A549 (cell line): Measurements from ENCODE around the gene NELFCD. TPM values are rescaled to one million over a fixed set of nuclear protein-coding genes. Genes with fewer than 3 reads are reported as not detected.

Source experiments
- ATAC-seq, 2 experiments: fragments of 200-7000 bp in 1 of 2; fragments of >200 bp in 1 of 2; cut with Nextera tagmentation in 1 of 2; cut with Tn5 transposase in 1 of 2; 3 replicates each; pipeline versions ENCODE4 v1.8.0 to v1.9.1; 2018 to 2020; ENCODE audit warnings: mild to moderate bottlenecking in 1 of 2, moderate library complexity in 1 of 2
- CTCF ChIA-PET: fragments of 300-600 bp; sonication (Branson Sonifier 250); formaldehyde crosslinking; extraction: SDS; loops from one replicate; lab custom pipeline; 2021; ENCODE audit warnings: antibody characterized with exemption, inconsistent platforms; lab: Yijun Ruan, JAX
- POLR2A ChIA-PET: fragments of 350-600 bp; formaldehyde crosslinking; extraction: SDS; loops from one replicate; lab custom pipeline; 2021; ENCODE audit warnings: antibody characterized with exemption, inconsistent platforms; lab: Yijun Ruan, JAX
- DNase-seq, 2 experiments: peaks; one replicate each; pipeline versions ENCODE4 v3.0.0 to v3.0.0-alpha.2; 2011 to 2016; ENCODE audit warnings: low read depth in 1 of 2, low spot score in 1 of 2
- FAIRE-seq: peaks from 2 replicates; lab custom pipeline; 2011; peaks lifted over from hg19 to GRCh38; lab: Jason Lieb, UNC
- H3K27ac ChIP-seq, 2 experiments: fragments of >200 bp; sonication (Bioruptor Twin); formaldehyde crosslinking; 3 replicates each; pipeline ENCODE4 v1.5.1; 2016 to 2017
- H3K4me1 ChIP-seq: fragments of >200 bp; sonication (Bioruptor Twin); formaldehyde crosslinking; 3 replicates; pipeline ENCODE4 v1.6.1; 2016
- H3K4me2 ChIP-seq: fragments of >200 bp; sonication (Bioruptor Twin); formaldehyde crosslinking; 3 replicates; pipeline ENCODE4 v1.6.1; 2016
- H3K4me3 ChIP-seq: fragments of >200 bp; sonication (Bioruptor Twin); formaldehyde crosslinking; 3 replicates; pipeline ENCODE4 v1.5.1; 2016
- H3K9me3 ChIP-seq: fragments of >200 bp; sonication (Bioruptor Twin); formaldehyde crosslinking; 3 replicates; pipeline ENCODE4 v1.6.1; 2016
- BHLHE40 ChIP-seq: IDR thresholded peaks from 2 replicates; pipeline ENCODE4 v1.6.1; 2012; ENCODE audit warnings: low read depth, low read length, inconsistent platforms
- CBX2 ChIP-seq: fragments of 200-600 bp; sonication (generic); IDR thresholded peaks from 2 replicates; pipeline ENCODE4 v1.6.1; 2016; ENCODE audit warnings: low read depth, mild to moderate bottlenecking, borderline replicate concordance
- EHF ChIP-seq: fragments of 250-450 bp; sonication (Bioruptor Pico); IDR thresholded peaks from 2 replicates; pipeline ENCODE4 v1.5.0; 2020; ENCODE audit warnings: mild to moderate bottlenecking
- ESRRA ChIP-seq: fragments of 150-350 bp; IDR thresholded peaks from 2 replicates; pipeline ENCODE4 v1.6.1; 2014; ENCODE audit warnings: mild to moderate bottlenecking, low read length, borderline replicate concordance
- FOXS1 ChIP-seq: fragments of 250-450 bp; sonication (Bioruptor Pico); IDR thresholded peaks from 2 replicates; pipeline ENCODE4 v1.5.0; 2020; ENCODE audit warnings: mild to moderate bottlenecking, moderate library complexity
- HES2 ChIP-seq: fragments of >200 bp; sonication (Bioruptor Twin); formaldehyde crosslinking; IDR thresholded peaks from 2 replicates; pipeline ENCODE4 v1.6.1; 2016
- HOXA7 ChIP-seq: fragments of 250-450 bp; sonication (Bioruptor Pico); IDR thresholded peaks from 2 replicates; pipeline ENCODE4 v1.5.0; 2020; ENCODE audit warnings: mild to moderate bottlenecking, moderate library complexity
- HOXB13 ChIP-seq: fragments of 250-450 bp; sonication (Bioruptor Pico); IDR thresholded peaks from 2 replicates; pipeline ENCODE4 v1.5.0; 2020; ENCODE audit warnings: low read depth, mild to moderate bottlenecking, moderate library complexity
- JUN ChIP-seq, 2 experiments: fragments of >200 bp; sonication (Bioruptor Twin); formaldehyde crosslinking; IDR thresholded peaks; 2 replicates in 1 of 2; 3 replicates in 1 of 2; pipeline ENCODE4 v1.6.1; 2016 to 2017
- KDM1A ChIP-seq: fragments of 200-600 bp; sonication (generic); IDR thresholded peaks from 2 replicates; pipeline ENCODE4 v1.6.1; 2016; ENCODE audit warnings: low read depth, mild to moderate bottlenecking
- KDM5A ChIP-seq: fragments of 200-600 bp; sonication (generic); IDR thresholded peaks from 2 replicates; pipeline ENCODE4 v1.6.1; 2016; ENCODE audit warnings: antibody characterized with exemption, mild to moderate bottlenecking
- MAFK ChIP-seq: fragments of 450-650 bp; IDR thresholded peaks from 2 replicates; pipeline ENCODE4 v1.6.1; 2014; ENCODE audit not compliant: partially characterized antibody
- NFE2L2 ChIP-seq: fragments of 150-350 bp; conservative IDR thresholded peaks from 2 replicates; pipeline ENCODE4 v1.6.1; 2014; ENCODE audit warnings: low read length
- NPAS2 ChIP-seq: fragments of 250-450 bp; sonication (Bioruptor Pico); IDR thresholded peaks from 2 replicates; pipeline ENCODE4 v1.8.0; 2022; ENCODE audit warnings: mild to moderate bottlenecking, moderate library complexity, borderline replicate concordance
- RAD21 ChIP-seq, 2 experiments: fragments of >200 bp in 1 of 2; sonication (Bioruptor Twin) in 1 of 2; formaldehyde crosslinking in 1 of 2; IDR thresholded peaks in 1 of 2; conservative IDR thresholded peaks in 1 of 2; 2 replicates in 1 of 2; 3 replicates in 1 of 2; pipeline ENCODE4 v1.6.1; 2012 to 2018; ENCODE audit warnings: inconsistent platforms in 1 of 2
- RARB ChIP-seq: fragments of 250-450 bp; sonication (Bioruptor Pico); IDR thresholded peaks from 2 replicates; pipeline ENCODE4 v1.8.0; 2021; ENCODE audit warnings: mild to moderate bottlenecking, moderate library complexity
- RFX5 ChIP-seq: fragments of 450-650 bp; IDR thresholded peaks from 2 replicates; pipeline ENCODE4 v1.7.1; 2014; ENCODE audit warnings: antibody characterized with exemption, mild to moderate bottlenecking, moderate library complexity
- RNF2 ChIP-seq: fragments of 200-600 bp; sonication (generic); IDR thresholded peaks from 2 replicates; pipeline ENCODE4 v1.6.1; 2016; ENCODE audit warnings: low read depth, mild to moderate bottlenecking, antibody characterized with exemption, moderate library complexity, borderline replicate concordance
- TP53 ChIP-seq: fragments of 250-450 bp; sonication (Bioruptor Pico); IDR thresholded peaks from 2 replicates; pipeline ENCODE4 v1.5.0; 2021; ENCODE audit warnings: mild to moderate bottlenecking, moderate library complexity
- ZC3H11A ChIP-seq: fragments of 450-650 bp; IDR thresholded peaks from 2 replicates; pipeline ENCODE4 v1.6.1; 2014; ENCODE audit warnings: antibody characterized with exemption, mild to moderate bottlenecking
- ZFP36 ChIP-seq: fragments of 450-650 bp; IDR thresholded peaks from 2 replicates; pipeline ENCODE4 v1.6.1; 2014; ENCODE audit warnings: borderline replicate concordance; ENCODE audit not compliant: partially characterized antibody
- ZNF302 ChIP-seq: fragments of 250-450 bp; sonication (Bioruptor Pico); IDR thresholded peaks from 2 replicates; pipeline ENCODE4 v1.9.0; 2021; ENCODE audit warnings: inconsistent platforms, mild to moderate bottlenecking, moderate library complexity
- WGBS: methylation state at CpG from one replicate; pipeline ENCODE4 v1.1.6; 2017; ENCODE audit errors: missing lambda C conversion rate; 5-methylcytosine and 5-hydroxymethylcytosine counted together
- polyA plus RNA-seq, 4 experiments: library from polyadenylated mRNA; depleted of rRNA in 3 of 4; stranded (reverse); fragments of >200 nt; fragmentation: RNase III in 1 of 4; extraction: RNeasy Plus Mini Kit Qiagen cat#74134 plus additional on column Dnase treatment in 1 of 4; gene quantifications; 2 replicates in 3 of 4; 3 replicates in 1 of 4; pipeline ENCODE4 v1.2.3, GENCODE V29; 2011 to 2017
- TF ChIP-seq, protein P1 (sequence below): fragments of 200-600 bp; sonication (generic); IDR thresholded peaks from 2 replicates; pipeline ENCODE4 v1.6.1; 2016; ENCODE audit warnings: antibody characterized with exemption, mild to moderate bottlenecking, moderate library complexity
- TF ChIP-seq, protein P2 (sequence below): fragments of 450-650 bp; IDR thresholded peaks from 2 replicates; pipeline ENCODE4 v1.6.1; 2014; ENCODE audit warnings: antibody characterized with exemption

NELFCD gene
- polyA plus RNA-seq, 2 of the 4 experiments (the other 2 are of a cell fraction), result 58.8 to 74.0 TPM

GRCh38 chr20:58975353-58975752, 5.7 kb upstream of the NELFCD start:
- Histone ChIP-seq H3K4me2 (no peak overlapping the region), H3K27ac (no peak overlapping the region), H3K9me3 (peaks cover 1% of the 10 kb centered on the region; the same call in 1 of the 3 replicates), H3K4me3 (no peak overlapping the region), H3K4me1 (no peaks in the 10 kb centered on the region)
- FAIRE-seq, result no peak
- no peak for DNase-seq
- ChIA-PET POLR2A (no interaction called here), CTCF (interaction anchor here (0.8 kb wide), 1 partner anchor 10 kb away, joined by 3 read pairs; no protein-coding TSS in a partner anchor)
- no peak for TF ChIP-seq ZC3H11A
- ATAC-seq, result no peak
- 53% methylated on average over 1 of the region's 1 CpG for WGBS

- Histone ChIP-seq H3K27ac (no peak overlapping the region), H3K4me1 (no peaks in the 10 kb centered on the region), H3K9me3 (no peaks in the 10 kb centered on the region), H3K4me3 (no peak overlapping the region), H3K4me2 (no peak overlapping the region)
- ATAC-seq (no peak), FAIRE-seq (no peak), DNase-seq (no peak)
- CTCF ChIA-PET, result interaction anchor here (0.7 kb wide), 1 partner anchor 112 kb away, joined by 3 read pairs; no protein-coding TSS in a partner anchor
- TF ChIP-seq HOXB13 (CRISPR knock-in tag) (no peak), RNF2 (no peak), ZNF302 (no peak), TP53 (CRISPR knock-in tag) (no peak), KDM5A (no peak), RFX5 (no peak), ZFP36 (no peak), HES2 (no peak), ESRRA (no peak), BHLHE40 (no peak), EHF (CRISPR knock-in tag) (no peak), JUN (IDR thresholded peaks at IDR 0.05) (no peak)
- TF ChIP-seq, protein P1, sequence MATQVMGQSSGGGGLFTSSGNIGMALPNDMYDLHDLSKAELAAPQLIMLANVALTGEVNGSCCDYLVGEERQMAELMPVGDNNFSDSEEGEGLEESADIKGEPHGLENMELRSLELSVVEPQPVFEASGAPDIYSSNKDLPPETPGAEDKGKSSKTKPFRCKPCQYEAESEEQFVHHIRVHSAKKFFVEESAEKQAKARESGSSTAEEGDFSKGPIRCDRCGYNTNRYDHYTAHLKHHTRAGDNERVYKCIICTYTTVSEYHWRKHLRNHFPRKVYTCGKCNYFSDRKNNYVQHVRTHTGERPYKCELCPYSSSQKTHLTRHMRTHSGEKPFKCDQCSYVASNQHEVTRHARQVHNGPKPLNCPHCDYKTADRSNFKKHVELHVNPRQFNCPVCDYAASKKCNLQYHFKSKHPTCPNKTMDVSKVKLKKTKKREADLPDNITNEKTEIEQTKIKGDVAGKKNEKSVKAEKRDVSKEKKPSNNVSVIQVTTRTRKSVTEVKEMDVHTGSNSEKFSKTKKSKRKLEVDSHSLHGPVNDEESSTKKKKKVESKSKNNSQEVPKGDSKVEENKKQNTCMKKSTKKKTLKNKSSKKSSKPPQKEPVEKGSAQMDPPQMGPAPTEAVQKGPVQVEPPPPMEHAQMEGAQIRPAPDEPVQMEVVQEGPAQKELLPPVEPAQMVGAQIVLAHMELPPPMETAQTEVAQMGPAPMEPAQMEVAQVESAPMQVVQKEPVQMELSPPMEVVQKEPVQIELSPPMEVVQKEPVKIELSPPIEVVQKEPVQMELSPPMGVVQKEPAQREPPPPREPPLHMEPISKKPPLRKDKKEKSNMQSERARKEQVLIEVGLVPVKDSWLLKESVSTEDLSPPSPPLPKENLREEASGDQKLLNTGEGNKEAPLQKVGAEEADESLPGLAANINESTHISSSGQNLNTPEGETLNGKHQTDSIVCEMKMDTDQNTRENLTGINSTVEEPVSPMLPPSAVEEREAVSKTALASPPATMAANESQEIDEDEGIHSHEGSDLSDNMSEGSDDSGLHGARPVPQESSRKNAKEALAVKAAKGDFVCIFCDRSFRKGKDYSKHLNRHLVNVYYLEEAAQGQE, result no peak
- TF ChIP-seq, protein P2, sequence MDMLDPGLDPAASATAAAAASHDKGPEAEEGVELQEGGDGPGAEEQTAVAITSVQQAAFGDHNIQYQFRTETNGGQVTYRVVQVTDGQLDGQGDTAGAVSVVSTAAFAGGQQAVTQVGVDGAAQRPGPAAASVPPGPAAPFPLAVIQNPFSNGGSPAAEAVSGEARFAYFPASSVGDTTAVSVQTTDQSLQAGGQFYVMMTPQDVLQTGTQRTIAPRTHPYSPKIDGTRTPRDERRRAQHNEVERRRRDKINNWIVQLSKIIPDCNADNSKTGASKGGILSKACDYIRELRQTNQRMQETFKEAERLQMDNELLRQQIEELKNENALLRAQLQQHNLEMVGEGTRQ, result no peak
- WGBS, result 76% methylated on average over 3 of the region's 3 CpGs
- POLR2A ChIA-PET, result no interaction called here
Observed at GRCh38 chr20:58976061-58976730, 4.9 kb upstream of the NELFCD start.

- ATAC-seq (no peak), FAIRE-seq (no peak), DNase-seq (no peak)
- no peak overlapping the region for H3K4me2 ChIP-seq
- peaks cover 6% of the 10 kb centered on the region; the same call in 1 of the 3 replicates for H3K4me1 ChIP-seq
- no peak for TF ChIP-seq RAD21 (conservative IDR thresholded peaks at IDR 0.05 in 1 of 2, IDR thresholded peaks at IDR 0.05 in 1 of 2)
- no peak for TF ChIP-seq RFX5
- TF ChIP-seq, protein P2, result no peak
- TF ChIP-seq ZFP36, result no peak
- no peak for TF ChIP-seq CBX2
- no peak for TF ChIP-seq NFE2L2
- TF ChIP-seq KDM1A, result no peak
- TF ChIP-seq HES2, result no peak
- TF ChIP-seq NPAS2 (CRISPR knock-in tag), result no peak
- no peak for TF ChIP-seq FOXS1 (CRISPR knock-in tag)
- no peak for TF ChIP-seq ESRRA
- no peak for TF ChIP-seq RARB
- TF ChIP-seq HOXA7 (CRISPR knock-in tag), result no peak
- no peak for TF ChIP-seq MAFK
- no peak overlapping the region for H3K27ac ChIP-seq
- H3K4me3 ChIP-seq, result no peak overlapping the region
- 76% methylated on average over 6 of the region's 6 CpGs for WGBS
- no peaks in the 10 kb centered on the region for H3K9me3 ChIP-seq
- ChIA-PET POLR2A (interaction anchor here (0.5 to 0.7 kb wide), 2 partner anchors 15 to 40 kb away, joined by 3 read pairs; no protein-coding TSS in a partner anchor), CTCF (interaction anchor here (0.9 to 1.5 kb wide), 2 partner anchors 109 to 477 kb away, joined by 3 to 5 read pairs; no protein-coding TSS in a partner anchor)
Observed at GRCh38 chr20:58978351-58979190, 2.5 kb upstream of the NELFCD start.
